DMS53 treated with DMSO at 0.1 percent for 48 hours (cell line): ENCODE data around the gene CYRIA.

ENCODE experiments used
- DNase-seq: peaks from one replicate; lab custom pipeline; 2025; ENCODE audit not compliant: unreplicated experiment; lab: John Stamatoyannopoulos, UW

CYRIA gene

GRCh38 chr2:16665748-16666448 lies at the start of gene CYRIA:
Gene CYRIA, minus strand, starts transcription at chr2:16665834. Its CDS starts 77,715 bp downstream, at chr2:16588119.
- no peak for DNase-seq

DNA sequence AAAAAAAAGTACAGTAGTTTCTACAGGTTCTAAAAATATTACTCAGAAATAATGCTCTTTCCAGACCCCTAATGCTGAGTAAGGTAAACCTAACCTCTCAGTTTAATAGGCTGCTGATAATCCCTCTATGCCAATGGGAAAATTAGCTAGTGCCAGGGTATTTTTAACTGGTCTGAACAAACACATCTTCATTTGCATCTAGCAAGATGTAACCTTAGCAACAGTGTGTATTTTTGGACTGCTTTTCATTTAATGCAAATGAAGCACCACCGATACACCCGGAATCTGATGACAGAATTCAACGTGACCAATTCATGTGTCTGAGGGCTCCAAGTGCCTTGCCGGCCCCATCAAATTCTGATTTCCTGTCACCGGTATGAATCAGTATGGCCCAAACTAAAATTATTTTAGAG lies 47.4 kb upstream of the CYRIA start:
- DNase-seq, result no peak

DNA sequence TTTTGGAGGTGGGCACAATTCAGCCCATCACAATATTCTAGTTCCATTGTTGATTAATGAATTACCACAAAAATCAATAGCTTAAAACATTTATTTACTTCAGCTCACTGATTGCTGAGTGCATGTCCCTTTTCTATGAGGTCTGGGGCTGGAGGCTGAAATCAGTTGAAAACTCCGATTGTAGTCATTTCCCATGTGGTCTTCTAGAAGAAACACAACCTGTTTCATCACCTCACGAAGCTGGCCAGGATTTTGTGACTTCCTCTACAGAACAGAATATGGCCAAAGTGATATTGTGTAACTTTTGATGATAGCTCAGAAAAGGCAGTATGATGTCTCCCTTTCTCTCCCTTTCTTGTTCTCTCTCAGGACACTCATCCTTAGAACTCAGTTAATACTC lies 44.1 kb upstream of the CYRIA start:
- no peak for DNase-seq

GRCh38 chr2:16708173-16708572 lies 42.5 kb upstream of the CYRIA start:
- no peak for DNase-seq

DNA sequence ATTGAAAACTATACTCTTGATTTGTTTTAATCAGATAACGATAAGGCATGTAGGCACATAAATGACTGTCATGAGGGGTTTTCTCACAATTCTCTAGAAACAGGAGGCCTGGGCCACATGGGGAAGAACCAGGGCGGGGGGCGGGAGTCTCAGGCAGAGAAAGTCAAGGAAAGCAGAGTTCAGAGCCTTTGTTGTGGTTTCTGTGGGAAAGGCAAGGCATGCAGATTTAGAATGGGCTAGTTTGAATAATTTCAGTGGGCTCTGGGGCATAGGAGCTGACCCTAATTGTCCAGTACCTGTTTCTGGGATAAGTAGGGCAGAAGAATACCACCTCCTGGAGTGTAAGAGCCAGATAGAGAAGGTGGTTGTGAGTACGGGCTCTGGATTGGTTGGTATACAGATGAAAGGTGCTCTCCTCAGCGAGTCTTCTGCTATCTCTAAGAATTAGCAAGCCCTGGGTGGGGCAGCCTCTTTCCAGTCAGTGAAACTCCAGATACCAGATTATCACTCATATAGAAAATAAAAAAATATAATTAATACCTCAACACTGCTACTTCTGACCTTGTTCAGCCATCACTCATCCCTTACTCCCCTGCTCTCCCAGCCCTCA lies 41.5 kb upstream of the CYRIA start:
- no peak for DNase-seq

DNA sequence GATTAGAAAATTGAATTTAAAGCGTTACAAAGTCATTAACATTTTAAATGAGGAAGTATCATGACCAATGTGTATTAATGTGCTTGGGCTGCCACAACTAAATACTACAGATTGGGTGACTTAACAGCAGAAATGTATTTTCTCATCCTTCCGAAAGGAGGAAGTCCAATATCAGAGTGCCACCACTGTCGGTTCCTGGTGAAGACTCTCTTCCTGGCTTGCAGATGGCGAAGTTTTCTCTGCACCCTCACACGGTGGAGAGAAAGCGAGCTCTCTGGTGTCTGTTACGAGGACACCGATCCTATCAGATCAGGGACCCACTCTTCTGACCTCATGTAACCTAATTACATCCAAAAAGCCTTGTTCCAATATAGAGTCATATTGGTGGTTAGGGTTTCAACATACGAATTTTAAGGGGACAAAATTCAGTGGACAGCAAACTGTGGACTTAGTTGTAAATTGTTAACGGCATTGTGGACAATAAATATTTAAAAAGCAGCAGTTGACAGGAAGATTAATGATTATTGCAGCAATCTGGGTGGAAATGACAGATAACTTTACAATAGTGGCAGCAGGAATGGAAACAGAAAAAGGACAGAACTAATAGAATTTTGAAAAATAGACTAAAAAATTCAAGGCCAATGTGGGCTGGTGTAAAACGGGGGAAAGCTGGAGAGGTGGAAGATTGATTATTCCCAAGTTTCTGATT lies 35.1 kb upstream of the CYRIA start:
- no peak for DNase-seq

- no peak for DNase-seq
Observed at GRCh38 chr2:16693854-16694253, 28.2 kb upstream of the CYRIA start.

DNA sequence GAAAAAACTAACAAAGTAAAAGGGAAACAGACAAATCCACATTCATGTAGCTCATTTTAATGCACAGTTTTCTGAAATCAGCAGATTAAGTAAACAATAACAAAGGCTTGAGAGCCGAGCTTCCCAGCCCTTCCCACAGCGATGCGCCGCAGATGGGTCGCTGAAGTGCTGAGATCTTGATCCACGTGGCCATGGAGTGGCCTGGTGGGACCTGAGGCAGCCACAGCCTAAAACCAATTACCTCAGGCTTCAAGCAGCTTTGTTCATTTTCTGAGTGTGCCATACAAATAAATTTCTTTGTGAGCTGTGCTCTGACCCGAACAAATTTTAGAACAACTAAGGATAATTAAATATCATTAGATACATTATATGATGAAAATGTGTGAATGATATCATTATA lies 25.6 kb upstream of the CYRIA start:
- DNase-seq, result no peak

GRCh38 chr2:16687955-16688354 lies 22.3 kb upstream of the CYRIA start:
- no peak for DNase-seq

GRCh38 chr2:16687222-16687621 lies 21.6 kb upstream of the CYRIA start:
- no peak for DNase-seq

DNA sequence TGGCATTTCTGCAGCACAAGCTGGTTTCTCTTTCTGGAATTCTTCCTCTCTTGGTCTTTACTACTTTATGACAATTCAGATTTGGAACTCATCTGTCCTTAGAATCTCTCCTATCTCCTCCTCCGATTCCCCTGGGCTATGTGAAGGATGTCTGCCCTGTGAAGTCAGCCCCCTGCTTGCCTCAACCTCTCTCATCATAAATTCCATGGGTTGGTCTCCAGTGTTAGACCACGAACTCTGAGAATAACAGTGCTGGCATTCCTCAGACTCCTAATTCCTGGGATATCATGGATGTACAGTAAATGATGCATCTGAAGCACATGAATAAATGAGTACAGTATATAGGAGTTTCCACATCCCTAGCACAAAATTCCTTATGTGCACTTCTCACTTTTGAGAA lies 21.0 kb upstream of the CYRIA start:
- DNase-seq, result no peak

DNA sequence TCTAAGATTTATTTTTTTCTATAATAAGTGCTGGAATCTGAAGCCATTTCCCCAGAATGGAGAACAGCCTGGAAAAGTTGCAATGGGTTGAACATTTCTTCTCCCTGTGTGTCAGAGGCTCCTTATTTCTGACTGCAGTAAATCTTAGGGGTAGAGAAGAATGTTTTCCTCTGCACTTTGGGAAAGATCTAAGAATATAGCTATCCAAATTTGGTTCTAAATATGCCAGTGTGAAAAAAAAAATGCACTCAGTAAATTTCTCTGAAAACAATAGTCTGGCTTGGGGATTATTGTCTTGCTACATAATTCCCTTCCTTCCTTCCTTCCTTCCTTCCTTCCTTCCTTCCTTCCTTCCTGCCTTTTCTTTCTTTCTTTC lies 19.7 kb upstream of the CYRIA start:
- DNase-seq, result no peak

DNA sequence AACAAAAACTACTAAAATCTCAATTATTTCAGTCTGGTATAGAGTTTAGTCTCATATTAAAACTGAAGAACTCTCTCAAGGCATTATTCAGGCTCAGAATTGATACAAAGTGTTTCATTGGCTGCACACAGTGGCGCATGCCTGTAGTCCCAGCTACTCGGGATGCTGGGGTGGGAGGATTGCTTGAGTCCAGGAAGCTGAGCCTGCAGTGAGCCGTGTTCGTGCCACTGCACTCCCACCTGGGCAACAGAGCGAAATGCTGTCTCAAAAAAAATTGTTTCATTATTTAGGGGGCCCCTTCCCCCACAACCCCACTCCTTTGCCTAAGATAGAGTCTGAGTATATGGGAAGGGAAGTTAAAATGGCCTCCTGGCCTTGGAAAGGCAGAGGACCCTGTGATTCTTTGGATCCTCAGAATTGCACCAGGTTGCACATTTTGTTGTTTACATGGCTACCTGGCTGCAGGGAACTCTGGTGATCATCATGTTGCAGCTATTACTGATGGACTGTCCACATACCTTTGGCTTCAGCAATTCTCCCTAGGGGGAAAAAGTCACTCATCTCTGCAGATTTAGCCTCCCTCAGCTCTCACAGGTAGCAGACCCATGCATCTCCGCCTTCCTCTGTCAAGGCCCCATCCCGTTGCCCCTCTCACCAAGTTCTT lies 19.2 kb upstream of the CYRIA start:
- no peak for DNase-seq

GRCh38 chr2:16683576-16683975 lies 17.9 kb upstream of the CYRIA start:
- no peak for DNase-seq

DNA sequence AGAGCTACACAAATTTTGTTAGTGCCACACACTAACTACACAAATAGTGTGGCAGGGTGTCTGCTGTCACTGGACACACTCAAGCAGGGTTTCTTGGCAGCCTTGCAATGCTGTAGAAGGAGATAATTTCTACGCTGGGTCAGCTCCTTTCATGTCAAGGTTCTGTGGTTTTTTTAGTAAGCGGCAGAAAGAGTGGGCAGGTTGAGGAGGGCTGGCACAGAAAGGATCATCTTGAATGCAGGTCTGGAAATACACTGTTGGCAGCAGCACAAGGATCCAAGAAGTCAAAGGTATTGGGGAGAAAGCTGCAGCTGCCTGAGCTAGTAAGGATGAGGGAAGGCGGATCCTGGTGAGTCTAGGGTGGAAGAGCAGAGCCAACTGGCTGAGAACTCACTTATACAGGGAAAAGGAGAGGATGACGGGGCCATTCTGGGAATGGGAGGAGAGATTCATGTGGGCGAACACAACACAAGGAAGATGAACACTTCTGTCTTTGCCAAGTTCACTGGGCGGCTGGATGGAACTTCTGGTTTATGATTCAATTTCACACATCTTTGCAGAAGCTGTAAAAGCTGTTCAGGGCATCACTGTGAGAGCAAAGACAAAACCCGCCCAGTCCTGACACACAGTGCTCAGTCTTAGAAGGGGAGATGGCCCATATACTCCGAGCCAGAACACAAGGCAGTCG lies 16.9 kb upstream of the CYRIA start:
- DNase-seq, result no peak

DNA sequence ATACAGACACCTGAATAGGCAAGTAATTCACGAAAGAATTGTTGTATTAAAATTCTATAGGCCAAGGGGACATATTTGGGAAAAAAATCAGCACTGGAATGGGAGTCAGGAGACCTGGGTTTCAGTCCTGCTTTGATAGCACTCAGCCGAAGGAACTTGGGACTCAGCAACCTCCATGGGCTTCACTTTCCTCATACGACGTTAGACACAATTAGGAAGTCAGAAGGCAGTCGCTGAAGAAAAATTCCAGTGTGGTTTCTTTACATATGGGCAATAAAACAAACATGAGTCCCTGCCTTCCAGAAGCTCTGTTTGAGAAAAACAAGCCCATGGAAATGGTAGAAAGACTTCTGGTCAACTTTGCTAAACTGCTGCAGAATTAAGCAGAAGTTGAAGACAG lies 15.1 kb upstream of the CYRIA start:
- no peak for DNase-seq

DNA sequence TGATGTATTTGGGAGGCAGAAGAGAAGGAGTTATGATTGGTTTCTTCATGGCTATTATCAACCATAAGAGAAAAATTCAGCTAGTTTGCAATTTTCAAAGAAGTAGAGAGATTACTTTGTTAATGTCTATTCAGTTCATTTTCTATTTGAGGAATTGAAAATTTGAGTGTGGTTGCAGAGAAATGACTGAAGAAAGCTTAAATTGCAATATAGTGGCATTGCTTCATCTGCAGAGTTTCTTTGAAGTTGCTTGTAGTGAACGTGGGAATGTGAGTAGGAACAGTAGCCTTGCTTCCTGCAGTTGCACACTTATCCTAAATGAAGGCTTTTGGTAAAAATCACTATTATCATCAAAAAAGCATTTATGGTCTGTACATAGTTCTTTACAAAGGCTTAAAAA lies 14.7 kb upstream of the CYRIA start:
- DNase-seq, result no peak

DNA sequence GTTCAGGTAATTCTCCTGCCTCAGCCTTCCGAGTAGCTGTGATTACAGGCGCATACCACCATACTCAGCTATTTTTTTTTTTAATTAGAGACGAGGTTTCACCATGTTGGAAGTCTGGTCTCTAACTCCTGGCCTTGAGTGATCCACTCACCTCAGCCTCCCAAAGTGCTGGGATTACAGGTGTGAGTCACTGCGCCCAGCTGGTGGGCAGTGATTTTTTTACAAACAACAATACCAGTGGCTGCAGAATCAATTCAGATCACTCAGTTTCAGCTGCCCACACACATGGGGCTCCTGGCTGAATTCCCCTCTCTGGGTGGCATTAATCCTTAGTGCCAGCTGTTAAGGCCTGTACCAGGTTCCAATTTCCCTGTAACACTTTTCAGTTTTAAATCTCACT lies 13.3 kb upstream of the CYRIA start:
- DNase-seq, result no peak

DNA sequence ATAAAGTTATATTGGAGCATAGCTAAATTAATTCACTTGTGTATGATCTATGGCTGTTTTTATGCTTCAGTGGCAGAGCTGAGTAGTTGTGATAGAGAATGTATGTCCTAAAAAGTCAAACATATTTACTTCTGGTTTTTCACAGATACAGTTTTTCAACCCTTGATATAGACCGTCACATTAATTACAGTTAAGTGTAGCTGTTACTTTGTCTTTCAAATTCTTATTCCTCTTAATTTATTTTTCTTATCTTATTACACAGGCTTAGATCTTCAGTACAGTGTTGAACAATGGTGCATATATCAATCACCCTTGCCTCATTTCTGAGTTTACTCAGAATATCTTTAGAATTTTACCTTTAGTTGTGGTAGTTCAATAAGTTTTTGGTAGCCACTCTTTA lies 12.2 kb upstream of the CYRIA start:
- no peak for DNase-seq

- DNase-seq, result no peak
Observed at GRCh38 chr2:16675781-16676180, 10.1 kb upstream of the CYRIA start.

DNA sequence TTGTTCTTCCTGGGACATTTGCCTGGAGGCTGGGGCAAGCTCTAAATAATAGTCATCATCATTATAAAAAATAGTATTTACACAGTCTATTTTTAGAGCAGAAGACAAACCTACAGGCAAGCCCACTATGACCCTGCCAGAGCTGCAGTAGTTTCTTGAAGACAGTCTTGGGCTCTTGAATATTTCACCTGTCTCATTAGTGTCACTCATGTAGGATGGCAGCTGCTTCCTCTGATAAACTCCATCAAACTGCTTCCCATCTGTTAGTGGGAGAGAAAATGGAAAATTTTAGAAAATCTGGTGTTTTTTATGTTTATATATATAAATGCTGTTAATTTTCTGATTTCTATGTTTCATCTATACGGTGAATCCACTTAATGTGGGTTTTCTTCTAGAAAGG lies 8.5 kb upstream of the CYRIA start:
- no peak for DNase-seq
